Measurements from ENCODE around the gene LTBP1.
"Not testable (repeated sequence)": the region's sequence is repeated elsewhere in the genome, so short reads cannot be mapped to it uniquely, and the experiment has no call there.

Gene LTBP1

GRCh38 chr2:32946314-32947075, at the start of gene LTBP1:
Gene LTBP1, plus strand, starts transcription at chr2:32946953. Its CDS starts 372 bp downstream, at chr2:32947325.
- DNase-seq (ENCODE audit: low read depth in 2 of 2): peak; percentile 15 to 44

- no peak for DNase-seq (ENCODE audit: low read depth in 2 of 2)
Observed at GRCh38 chr2:32900246-32900973, 46.3 kb upstream of the LTBP1 start.

- DNase-seq (ENCODE audit: low read depth in 2 of 2): no peak
Observed at GRCh38 chr2:32901313-32901712, 45.4 kb upstream of the LTBP1 start.

GRCh38 chr2:32902174-32902573, 44.6 kb upstream of the LTBP1 start:
- DNase-seq (ENCODE audit: low read depth in 2 of 2): no peak

GRCh38 chr2:32902986-32903385, 43.8 kb upstream of the LTBP1 start:
- DNase-seq (ENCODE audit: low read depth in 2 of 2): no peak

- no peak for DNase-seq (ENCODE audit: low read depth in 2 of 2)
Observed at GRCh38 chr2:32904074-32904473, 42.7 kb upstream of the LTBP1 start.

GRCh38 chr2:32904751-32905150, 42.0 kb upstream of the LTBP1 start:
- DNase-seq (ENCODE audit: low read depth in 2 of 2): no peak

GRCh38 chr2:32905270-32905669, 41.5 kb upstream of the LTBP1 start:
- no peak for DNase-seq (ENCODE audit: low read depth in 2 of 2)

GRCh38 chr2:32910883-32911598, 35.7 kb upstream of the LTBP1 start:
- DNase-seq (ENCODE audit: low read depth in 2 of 2): no peak

GRCh38 chr2:32915694-32916093, 31.1 kb upstream of the LTBP1 start:
- DNase-seq (ENCODE audit: low read depth in 2 of 2): no peak

GRCh38 chr2:32918774-32919173, 28.0 kb upstream of the LTBP1 start:
- DNase-seq (ENCODE audit: low read depth in 2 of 2): no peak

- DNase-seq (ENCODE audit: low read depth in 2 of 2): not testable (repeated sequence)
Observed at GRCh38 chr2:32919901-32920300, 26.9 kb upstream of the LTBP1 start.

- DNase-seq (ENCODE audit: low read depth in 2 of 2): not testable (repeated sequence)
Observed at GRCh38 chr2:32921486-32921885, 25.3 kb upstream of the LTBP1 start.

GRCh38 chr2:32922501-32922900, 24.3 kb upstream of the LTBP1 start:
- no peak for DNase-seq (ENCODE audit: low read depth in 2 of 2)

- no peak for DNase-seq (ENCODE audit: low read depth in 2 of 2)
Observed at GRCh38 chr2:32923109-32923508, 23.6 kb upstream of the LTBP1 start.

GRCh38 chr2:32925283-32925815, 21.4 kb upstream of the LTBP1 start:
- no peak for DNase-seq (ENCODE audit: low read depth in 2 of 2)

GRCh38 chr2:32925976-32926707, 20.6 kb upstream of the LTBP1 start:
- no peak for DNase-seq (ENCODE audit: low read depth in 2 of 2)

GRCh38 chr2:32926708-32927084, 20.1 kb upstream of the LTBP1 start:
- DNase-seq (ENCODE audit: low read depth in 2 of 2): no peak

- no peak for DNase-seq (ENCODE audit: low read depth in 2 of 2)
Observed at GRCh38 chr2:32930436-32930835, 16.3 kb upstream of the LTBP1 start.

GRCh38 chr2:32931519-32931918, 15.2 kb upstream of the LTBP1 start:
- DNase-seq (ENCODE audit: low read depth in 2 of 2): no peak

GRCh38 chr2:32931945-32932709, 14.6 kb upstream of the LTBP1 start:
- DNase-seq (ENCODE audit: low read depth in 2 of 2): no peak

All from stimulated activated CD4-positive, alpha-beta T cell treated with anti-CD3 and anti-CD28 coated beads, Interleukin-1b, Interleukin-23, amount 100 ng/mL, for 4 hours (primary cell).